ENCODE measurements around the gene HNRNPH2.

Gene HNRNPH2

GRCh38 chrX:101407748-101408531 lies at the start of gene HNRNPH2, which contains the start of gene GLA:
TSS of gene HNRNPH2 (plus strand) at chrX:101408222. CDS start at chrX:101411989, 3,767 bp downstream.
TSS of gene GLA (minus strand) at chrX:101407925. CDS start at chrX:101407903, 22 bp downstream.
- peak; percentile 95 for DNase-seq (ENCODE audit: low read depth)

- DNase-seq (ENCODE audit: low read depth): no peak
Observed at GRCh38 chrX:101359966-101360365, 48.1 kb upstream of the HNRNPH2 start.

- no peak for DNase-seq (ENCODE audit: low read depth)
Observed at GRCh38 chrX:101360390-101360789, 47.6 kb upstream of the HNRNPH2 start.

- no peak for DNase-seq (ENCODE audit: low read depth)
Observed at GRCh38 chrX:101362116-101362515, 45.9 kb upstream of the HNRNPH2 start.

GRCh38 chrX:101362757-101363156 lies 45.3 kb upstream of the HNRNPH2 start:
- DNase-seq (ENCODE audit: low read depth): no peak

- DNase-seq (ENCODE audit: low read depth): no peak
Observed at GRCh38 chrX:101365301-101365795, 42.7 kb upstream of the HNRNPH2 start.

- DNase-seq (ENCODE audit: low read depth): no peak
Observed at GRCh38 chrX:101368800-101369199, 39.2 kb upstream of the HNRNPH2 start.

- DNase-seq (ENCODE audit: low read depth): no peak
Observed at GRCh38 chrX:101369687-101370086, 38.3 kb upstream of the HNRNPH2 start.

- DNase-seq (ENCODE audit: low read depth): no peak
Observed at GRCh38 chrX:101370888-101371504, 37.0 kb upstream of the HNRNPH2 start.

- DNase-seq (ENCODE audit: low read depth): no peak
Observed at GRCh38 chrX:101377547-101377946, 30.5 kb upstream of the HNRNPH2 start.

- DNase-seq (ENCODE audit: low read depth): no peak
Observed at GRCh38 chrX:101383679-101384205, 24.3 kb upstream of the HNRNPH2 start.

GRCh38 chrX:101385026-101385684 lies 22.9 kb upstream of the HNRNPH2 start:
- DNase-seq (ENCODE audit: low read depth): no peak

- no peak for DNase-seq (ENCODE audit: low read depth)
Observed at GRCh38 chrX:101385795-101386541, 22.1 kb upstream of the HNRNPH2 start, which contains the start of gene BTK. TSS of gene BTK (minus strand) at chrX:101386191. CDS start at chrX:101375284, 10,907 bp downstream.

GRCh38 chrX:101386542-101386885 lies 21.5 kb upstream of the HNRNPH2 start:
- no peak for DNase-seq (ENCODE audit: low read depth)

GRCh38 chrX:101388604-101389003 lies 19.4 kb upstream of the HNRNPH2 start:
- no peak for DNase-seq (ENCODE audit: low read depth)

GRCh38 chrX:101390664-101391525 lies 17.1 kb upstream of the HNRNPH2 start, which contains the start of gene RPL36A:
TSS of gene RPL36A (plus strand) at chrX:101391011. CDS start at chrX:101391044, 33 bp downstream.
- peak; percentile 44 for DNase-seq (ENCODE audit: low read depth)

GRCh38 chrX:101391831-101392230 lies 16.2 kb upstream of the HNRNPH2 start:
- no peak for DNase-seq (ENCODE audit: low read depth)

- DNase-seq (ENCODE audit: low read depth): no peak
Observed at GRCh38 chrX:101393530-101394305, 14.3 kb upstream of the HNRNPH2 start.

GRCh38 chrX:101394372-101394771 lies 13.7 kb upstream of the HNRNPH2 start:
- no peak for DNase-seq (ENCODE audit: low read depth)

- DNase-seq (ENCODE audit: low read depth): no peak
Observed at GRCh38 chrX:101395789-101396188, 12.2 kb upstream of the HNRNPH2 start.
